NCI-H2029 (cell line): Measurements from ENCODE around the gene DCAF7.

Source experiments
- DNase-seq: peaks from one replicate; lab custom pipeline; 2025; lab: John Stamatoyannopoulos, UW

DCAF7 gene

DNA sequence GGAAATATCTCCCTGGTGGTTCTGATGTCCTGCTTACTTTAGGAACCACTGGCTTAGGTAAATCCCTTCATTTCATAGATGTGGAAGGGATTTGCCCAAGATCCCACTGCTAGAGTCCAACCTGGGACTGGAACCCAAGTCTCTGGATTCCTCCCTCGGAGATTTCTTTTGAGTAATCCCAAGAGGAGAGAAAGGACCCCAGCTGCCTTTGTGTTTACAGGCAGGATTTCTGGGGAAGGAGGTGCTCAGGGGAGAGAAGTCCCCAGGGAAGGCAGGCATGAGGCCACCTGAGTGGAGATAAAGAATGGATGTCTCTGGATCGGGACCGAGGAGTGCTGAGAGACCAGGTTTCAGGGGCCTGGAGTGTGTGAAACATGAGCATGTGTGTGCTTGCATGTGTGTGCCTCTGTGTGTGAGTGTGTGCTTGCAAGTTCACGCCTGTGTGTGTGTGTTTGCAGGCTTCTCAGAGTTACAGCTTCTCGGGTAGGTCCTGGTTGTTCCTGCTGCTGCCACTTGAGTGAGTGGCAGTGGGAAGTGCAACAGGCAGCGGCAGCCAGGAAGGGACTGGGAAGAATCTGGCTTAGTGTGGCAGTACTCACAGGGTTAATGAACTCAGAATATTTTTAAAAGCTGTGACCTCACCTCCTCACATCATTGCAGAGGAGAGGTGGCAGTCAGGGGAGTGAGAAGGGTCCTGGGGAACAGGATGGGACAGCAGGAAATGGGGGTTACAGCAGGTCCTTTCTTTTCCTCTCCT is 24.9 kb upstream of the DCAF7 start:
- no peak for DNase-seq

- no peak for DNase-seq
Observed at GRCh38 chr17:63526861-63527260, 23.4 kb upstream of the DCAF7 start.

DNA sequence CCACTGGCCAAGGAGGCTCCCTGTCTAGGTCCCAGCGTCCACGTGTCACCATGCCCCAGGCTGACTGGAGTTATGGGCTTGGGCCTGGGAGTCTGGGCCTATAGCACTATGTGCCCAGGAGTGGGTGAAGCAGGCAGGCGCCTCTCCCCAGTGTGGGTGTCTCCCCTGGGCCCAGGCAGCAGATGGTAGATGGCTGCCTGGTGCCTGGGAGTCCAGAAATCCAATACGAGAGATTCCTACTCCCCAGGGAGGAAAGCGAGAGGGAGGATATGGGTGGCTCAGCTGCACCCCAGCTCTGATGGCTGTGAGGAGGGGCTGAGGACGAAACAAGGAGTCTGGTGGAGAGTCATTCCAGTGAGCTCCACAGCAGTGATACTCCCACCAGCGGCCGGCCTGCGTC is 22.1 kb upstream of the DCAF7 start:
- no peak for DNase-seq

- DNase-seq, result no peak
Observed at GRCh38 chr17:63529711-63530556, 20.3 kb upstream of the DCAF7 start.

- DNase-seq, result no peak
Observed at GRCh38 chr17:63530557-63531021, 19.7 kb upstream of the DCAF7 start.

GRCh38 chr17:63531022-63531965 is 19.0 kb upstream of the DCAF7 start:
- no peak for DNase-seq

DNA sequence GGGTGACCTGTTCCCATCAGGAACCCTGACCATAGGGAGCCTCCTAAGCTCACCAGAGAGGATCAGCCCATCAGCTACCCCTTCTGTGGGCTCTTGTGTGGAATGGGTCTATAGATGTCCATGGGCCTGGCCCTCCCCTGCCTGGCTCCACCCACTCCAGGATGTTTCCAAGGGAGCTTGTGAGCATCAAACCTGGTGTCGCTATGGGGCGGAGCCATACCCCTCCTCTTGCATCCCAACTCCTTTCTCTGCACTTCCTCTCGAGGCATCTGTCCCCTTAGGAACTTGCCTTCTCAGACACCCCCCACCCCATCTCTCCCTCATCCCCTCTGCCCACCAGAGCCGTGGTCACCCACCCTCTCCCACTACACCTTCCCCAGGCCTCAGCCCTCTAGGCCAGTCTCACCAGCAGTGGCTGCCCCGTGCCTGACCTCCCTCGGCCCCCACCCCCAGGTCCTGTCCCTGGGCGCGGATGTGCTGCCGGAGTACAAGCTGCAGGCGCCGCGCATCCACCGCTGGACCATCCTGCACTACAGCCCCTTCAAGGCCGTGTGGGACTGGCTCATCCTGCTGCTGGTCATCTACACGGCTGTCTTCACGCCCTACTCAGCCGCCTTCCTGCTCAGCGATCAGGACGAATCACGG is 16.7 kb upstream of the DCAF7 start:
- DNase-seq, result no peak

GRCh38 chr17:63534078-63534570 is 16.2 kb upstream of the DCAF7 start:
- no peak for DNase-seq

DNA sequence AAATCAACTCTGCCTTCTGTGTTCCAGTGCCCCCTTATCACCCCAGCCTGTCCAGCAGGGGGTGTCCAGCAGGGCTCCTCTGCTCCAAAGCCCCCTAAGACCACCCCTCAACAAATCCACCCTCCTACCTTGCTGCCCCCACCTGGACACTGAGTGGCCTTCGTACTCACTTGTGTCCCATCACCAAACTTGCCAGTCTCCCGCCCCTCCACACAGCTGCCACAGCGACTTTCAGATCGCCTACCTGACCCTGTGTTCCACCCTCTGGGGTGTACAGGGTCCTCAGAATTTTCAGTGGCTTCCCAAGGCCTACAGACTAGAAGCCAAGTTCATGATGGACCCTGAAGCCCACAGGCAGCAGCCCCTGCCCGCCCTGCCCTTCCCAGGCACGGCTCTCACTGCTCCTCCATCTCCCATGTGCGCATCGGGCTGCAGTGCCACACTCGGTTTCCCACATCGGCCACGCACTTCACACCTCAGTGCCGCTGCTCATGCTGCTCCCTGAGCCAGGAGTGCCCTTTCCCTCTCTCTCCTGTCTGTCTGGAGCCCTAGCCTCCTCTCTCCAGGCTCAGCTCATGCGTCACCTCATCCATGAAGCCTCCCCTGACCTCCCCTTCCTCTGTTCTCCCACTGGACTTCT is 15.3 kb upstream of the DCAF7 start:
- no peak for DNase-seq

- no peak for DNase-seq
Observed at GRCh38 chr17:63535640-63536039, 14.6 kb upstream of the DCAF7 start.

GRCh38 chr17:63537001-63537400 is 13.3 kb upstream of the DCAF7 start:
- DNase-seq, result no peak

DNA sequence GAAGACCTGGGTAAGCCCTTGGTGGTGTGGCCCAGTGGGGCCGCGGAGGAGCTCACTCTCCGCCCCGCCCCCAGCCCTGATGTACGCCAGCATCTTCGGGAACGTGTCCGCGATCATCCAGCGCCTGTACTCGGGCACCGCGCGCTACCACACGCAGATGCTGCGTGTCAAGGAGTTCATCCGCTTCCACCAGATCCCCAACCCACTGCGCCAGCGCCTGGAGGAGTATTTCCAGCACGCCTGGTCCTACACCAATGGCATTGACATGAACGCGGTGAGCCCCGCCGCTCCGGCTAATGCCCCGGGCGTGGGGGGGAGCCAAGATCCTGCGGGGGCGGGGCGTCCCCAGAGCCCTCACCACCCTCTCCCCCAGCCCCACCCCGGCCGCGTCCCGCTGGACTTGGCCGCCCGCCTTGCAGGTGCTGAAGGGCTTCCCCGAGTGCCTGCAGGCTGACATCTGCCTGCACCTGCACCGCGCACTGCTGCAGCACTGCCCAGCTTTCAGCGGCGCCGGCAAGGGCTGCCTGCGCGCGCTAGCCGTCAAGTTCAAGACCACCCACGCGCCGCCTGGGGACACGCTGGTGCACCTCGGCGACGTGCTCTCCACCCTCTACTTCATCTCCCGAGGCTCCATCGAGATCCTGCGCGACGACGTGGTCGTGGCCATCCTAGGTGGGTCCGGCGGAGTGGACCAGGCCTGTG is 12.1 kb upstream of the DCAF7 start:
- no peak for DNase-seq

DNA sequence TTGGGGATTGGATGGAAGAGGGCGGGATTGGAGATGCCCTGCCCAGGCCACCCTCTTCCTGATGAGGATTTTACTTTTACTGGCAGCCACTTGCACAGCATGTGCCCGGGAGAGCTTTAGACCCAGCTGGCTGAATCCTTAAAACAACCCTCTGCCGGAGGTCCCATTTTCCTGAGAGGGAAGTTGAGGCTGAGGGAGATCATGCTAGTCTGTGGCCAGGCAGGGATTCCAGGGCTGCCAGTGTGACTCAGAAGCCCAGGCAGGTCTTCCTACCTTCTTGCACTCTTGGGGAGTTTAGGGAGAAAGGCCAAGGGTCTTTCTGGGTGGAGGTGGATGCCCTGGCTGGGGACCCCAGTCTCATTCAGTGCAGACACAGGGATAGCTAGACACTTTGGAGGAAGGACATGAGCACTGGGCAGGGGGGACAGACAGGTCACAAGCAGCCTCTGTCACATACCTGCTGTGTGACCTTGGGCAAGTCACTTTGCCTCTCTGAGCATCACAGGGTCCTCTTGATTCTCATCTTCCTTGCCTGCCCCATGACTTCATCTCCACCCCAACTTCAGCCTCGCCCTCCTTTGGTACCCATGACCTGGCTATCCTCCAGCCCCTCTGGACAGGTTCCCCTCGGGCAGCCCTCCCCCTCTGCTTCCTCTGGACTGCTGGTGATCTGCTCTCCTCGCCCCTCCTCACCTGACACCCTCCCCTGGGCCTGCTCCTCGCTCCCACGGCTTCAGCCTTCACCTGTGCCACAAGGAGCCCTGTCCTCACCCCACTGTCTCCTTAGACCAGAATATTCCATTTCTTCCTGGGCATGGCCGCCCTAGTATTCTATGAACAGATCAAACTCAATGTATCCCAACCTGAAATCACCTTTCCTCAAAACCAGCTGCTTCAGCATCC is 11.3 kb upstream of the DCAF7 start:
- DNase-seq, result no peak

GRCh38 chr17:63540590-63540989 is 9.7 kb upstream of the DCAF7 start:
- DNase-seq, result no peak

DNA sequence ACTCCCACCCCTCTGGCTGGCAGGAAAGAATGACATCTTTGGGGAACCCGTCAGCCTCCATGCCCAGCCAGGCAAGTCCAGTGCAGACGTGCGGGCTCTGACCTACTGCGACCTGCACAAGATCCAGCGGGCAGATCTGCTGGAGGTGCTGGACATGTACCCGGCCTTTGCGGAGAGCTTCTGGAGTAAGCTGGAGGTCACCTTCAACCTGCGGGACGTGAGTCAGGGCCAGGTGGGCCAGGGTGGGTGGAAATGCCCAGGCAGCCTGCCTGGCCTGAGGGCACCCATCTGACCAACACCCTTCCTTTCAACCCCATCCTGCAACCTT is 8.1 kb upstream of the DCAF7 start:
- DNase-seq, result no peak

GRCh38 chr17:63542942-63543821 is 7.1 kb upstream of the DCAF7 start:
- peak; percentile 30 for DNase-seq

DNA sequence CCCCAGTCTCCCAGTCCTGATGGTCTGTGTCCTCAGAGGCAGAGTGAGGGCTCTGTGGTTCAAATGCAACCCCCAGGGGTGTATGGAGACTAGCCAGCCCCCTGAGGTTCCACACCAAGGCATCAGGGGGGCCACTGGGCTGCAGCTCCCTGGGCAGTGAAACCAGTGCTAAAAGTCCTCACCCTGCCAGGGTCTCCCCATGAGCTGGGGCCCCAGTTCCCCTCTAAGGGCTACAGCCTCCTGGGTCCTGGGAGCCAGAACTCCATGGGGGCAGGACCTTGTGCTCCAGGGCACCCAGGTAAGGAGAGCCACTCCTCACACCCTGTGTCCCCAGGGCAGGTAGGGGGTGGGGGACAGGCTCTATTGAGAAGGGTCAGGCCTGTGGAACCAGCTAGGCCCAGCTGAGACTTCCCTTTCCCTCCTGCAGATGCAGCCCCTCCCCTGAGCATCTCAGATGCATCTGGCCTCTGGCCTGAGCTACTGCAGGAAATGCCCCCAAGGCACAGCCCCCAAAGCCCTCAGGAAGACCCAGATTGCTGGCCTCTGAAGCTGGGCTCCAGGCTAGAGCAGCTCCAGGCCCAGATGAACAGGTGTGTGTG is 6.4 kb upstream of the DCAF7 start:
- DNase-seq, result no peak
